Neural cell (in vitro differentiated cells): ENCODE results near the gene SBK3. TPM values are rescaled to one million over a fixed set of nuclear protein-coding genes. Genes with fewer than 3 reads are reported as not detected.

Experiments
- H2AFZ ChIP-seq: fragments of 200-600, 300-800 bp; sonication (generic), shearing (Covaris generic); 2 replicates; pipeline ENCODE4 v1.6.0; 2014; ENCODE audit warnings: low read depth, mild to moderate bottlenecking, antibody characterized with exemption, low read length, moderate library complexity
- H3F3A ChIP-seq: fragments of 200-600 bp; shearing (Covaris generic); 2 replicates; pipeline ENCODE4 v1.6.1; 2016; ENCODE audit warnings: mild to moderate bottlenecking, moderate library complexity, mixed read lengths, antibody characterized with exemption, low read length; ENCODE audit not compliant: insufficient read depth, poor library complexity, severe bottlenecking
- H3K27ac ChIP-seq: fragments of 200-600, 300-800 bp; sonication (generic), shearing (Covaris generic); 2 replicates; pipeline ENCODE4 v1.5.1; 2014; ENCODE audit warnings: mild to moderate bottlenecking, low read length, moderate library complexity
- H3K27me3 ChIP-seq: fragments of 300-800, 200-600 bp; sonication (generic), shearing (Covaris generic); 2 replicates; pipeline ENCODE4 v1.6.0; 2014; ENCODE audit warnings: mild to moderate bottlenecking, low read depth, low read length, moderate library complexity; ENCODE audit not compliant: insufficient read depth
- H3K36me3 ChIP-seq: fragments of 300-800, 200-600 bp; sonication (generic), shearing (Covaris generic); 2 replicates; pipeline ENCODE4 v1.5.1; 2014; ENCODE audit warnings: mild to moderate bottlenecking, antibody characterized with exemption, low read length, moderate library complexity; ENCODE audit not compliant: insufficient read depth
- H3K4me2 ChIP-seq: fragments of 300-800, 200-600 bp; sonication (generic), shearing (Covaris generic); 2 replicates; pipeline ENCODE4 v1.6.0; 2014; ENCODE audit warnings: mild to moderate bottlenecking, low read length
- H3K4me3 ChIP-seq: fragments of 300-800, 200-600 bp; sonication (generic), shearing (Covaris generic); 2 replicates; pipeline ENCODE4 v1.5.1; 2014; ENCODE audit warnings: mild to moderate bottlenecking, low read length, moderate library complexity
- H3K79me2 ChIP-seq: fragments of 200-600 bp; shearing (Covaris generic); replicated peaks from 2 replicates; pipeline ENCODE4 v1.6.0; 2014; ENCODE audit warnings: mild to moderate bottlenecking, low read length, moderate library complexity; ENCODE audit not compliant: insufficient read depth
- H3K9ac ChIP-seq: fragments of 300-800, 200-600 bp; sonication (generic), shearing (Covaris generic); 2 replicates; pipeline ENCODE4 v1.6.1; 2016; ENCODE audit warnings: mild to moderate bottlenecking, low read length, mixed read lengths
- H3K9me2 ChIP-seq: fragments of 200-600 bp; shearing (Covaris generic); 2 replicates; pipeline ENCODE4 v1.6.1; 2016; ENCODE audit warnings: mild to moderate bottlenecking, low read length, mixed read lengths; ENCODE audit not compliant: insufficient read depth
- H3K9me3 ChIP-seq: fragments of 200-600, 300-800 bp; sonication (generic), shearing (Covaris generic); 2 replicates; pipeline ENCODE4 v1.6.1; 2016; ENCODE audit warnings: mild to moderate bottlenecking, mixed run types, low read length, moderate library complexity, mixed read lengths
- H4K20me1 ChIP-seq: fragments of 200-600 bp; shearing (Covaris generic); 2 replicates; pipeline ENCODE4 v1.6.1; 2016; ENCODE audit warnings: mild to moderate bottlenecking, mixed run types; ENCODE audit not compliant: insufficient read depth
- EP300 ChIP-seq: fragments of 450-650 bp; conservative IDR thresholded peaks from 2 replicates; pipeline ENCODE4 v1.6.1; 2014; ENCODE audit warnings: antibody characterized with exemption, mild to moderate bottlenecking, moderate library complexity; ENCODE audit not compliant: poor library complexity, severe bottlenecking
- EZH2 ChIP-seq: fragments of 200-600, 300-800 bp; shearing (Covaris generic), sonication (generic); IDR thresholded peaks from 2 replicates; pipeline ENCODE4 v1.6.1; 2014; ENCODE audit warnings: antibody characterized with exemption, low read length, borderline replicate concordance, mild to moderate bottlenecking; ENCODE audit not compliant: insufficient read depth, poor library complexity, severe bottlenecking
- MXI1 ChIP-seq: fragments of 450-650 bp; conservative IDR thresholded peaks from 2 replicates; pipeline ENCODE4 v1.6.1; 2014; ENCODE audit warnings: antibody characterized with exemption, mild to moderate bottlenecking; ENCODE audit not compliant: poor library complexity, severe bottlenecking
- POLR2AphosphoS5 ChIP-seq: IDR thresholded peaks from 2 replicates; pipeline ENCODE4 v1.6.1; 2012
- RAD21 ChIP-seq: fragments of 450-650 bp; conservative IDR thresholded peaks from 2 replicates; pipeline ENCODE4 v1.6.1; 2014; ENCODE audit warnings: antibody characterized with exemption, mild to moderate bottlenecking, moderate library complexity
- SMC3 ChIP-seq: fragments of 450-650 bp; conservative IDR thresholded peaks from 2 replicates; pipeline ENCODE4 v1.6.1; 2014; ENCODE audit warnings: antibody characterized with exemption, mild to moderate bottlenecking, moderate library complexity; ENCODE audit not compliant: poor library complexity
- TAF1 ChIP-seq: IDR thresholded peaks from 2 replicates; pipeline ENCODE4 v1.6.1; 2012; ENCODE audit warnings: low read depth
- polyA plus RNA-seq: library from polyadenylated mRNA; depleted of rRNA; stranded (reverse); fragments of >200 nt; gene quantifications from 2 replicates; pipeline ENCODE4 v1.2.3, GENCODE V29; 2014
- TF ChIP-seq, protein P1 (sequence below): IDR thresholded peaks from 2 replicates; pipeline ENCODE4 v1.6.1; 2012; ENCODE audit warnings: borderline replicate concordance
- TF ChIP-seq, protein P2 (sequence below): fragments of 450-650 bp; IDR thresholded peaks from 2 replicates; pipeline ENCODE4 v1.5.1; 2014; ENCODE audit warnings: antibody characterized with exemption, mild to moderate bottlenecking, moderate library complexity; ENCODE audit not compliant: poor library complexity, severe bottlenecking

SBK3 gene
- polyA plus RNA-seq, 1 donor from 2014 or later, result not detected

DNA sequence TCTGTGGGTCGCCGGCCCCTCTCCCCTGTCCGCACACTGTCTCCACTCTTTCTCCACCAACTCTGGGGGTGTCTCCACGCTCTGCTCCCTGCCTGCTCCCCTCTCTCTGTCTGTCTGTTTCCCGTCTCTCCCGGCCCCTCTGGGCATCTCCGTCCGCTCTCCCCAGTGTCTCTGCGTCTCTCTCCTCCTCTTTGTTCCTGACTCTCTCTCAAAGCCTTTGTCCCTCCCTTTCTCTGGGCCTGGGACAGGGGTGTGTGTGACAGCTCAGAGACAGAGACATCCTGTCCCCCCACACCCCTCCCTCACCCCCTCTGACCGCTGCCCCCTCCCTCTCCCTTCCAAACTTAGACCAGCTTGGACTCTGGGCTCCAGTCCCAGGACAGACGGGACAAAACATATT, 668 bp upstream of the SBK3 start:
- Histone ChIP-seq H3K36me3 (no peaks in the 10 kb centered on the region), H4K20me1 (no peaks in the 10 kb centered on the region), H3K27ac (no peak overlapping the region), H3K4me3 (no peak overlapping the region), H3K27me3 (no peaks in the 10 kb centered on the region), H3K4me2 (no peak overlapping the region), H3K9me3 (no peaks in the 10 kb centered on the region), H3K9me2 (no peaks in the 10 kb centered on the region), H2AFZ (no peak overlapping the region), H3K79me2 (no peaks in the 10 kb centered on the region), H3K9ac (no peak overlapping the region), H3F3A (no peaks in the 10 kb centered on the region)
- TF ChIP-seq RAD21, result no peak
- no peak for TF ChIP-seq EZH2
- TF ChIP-seq, protein P1, sequence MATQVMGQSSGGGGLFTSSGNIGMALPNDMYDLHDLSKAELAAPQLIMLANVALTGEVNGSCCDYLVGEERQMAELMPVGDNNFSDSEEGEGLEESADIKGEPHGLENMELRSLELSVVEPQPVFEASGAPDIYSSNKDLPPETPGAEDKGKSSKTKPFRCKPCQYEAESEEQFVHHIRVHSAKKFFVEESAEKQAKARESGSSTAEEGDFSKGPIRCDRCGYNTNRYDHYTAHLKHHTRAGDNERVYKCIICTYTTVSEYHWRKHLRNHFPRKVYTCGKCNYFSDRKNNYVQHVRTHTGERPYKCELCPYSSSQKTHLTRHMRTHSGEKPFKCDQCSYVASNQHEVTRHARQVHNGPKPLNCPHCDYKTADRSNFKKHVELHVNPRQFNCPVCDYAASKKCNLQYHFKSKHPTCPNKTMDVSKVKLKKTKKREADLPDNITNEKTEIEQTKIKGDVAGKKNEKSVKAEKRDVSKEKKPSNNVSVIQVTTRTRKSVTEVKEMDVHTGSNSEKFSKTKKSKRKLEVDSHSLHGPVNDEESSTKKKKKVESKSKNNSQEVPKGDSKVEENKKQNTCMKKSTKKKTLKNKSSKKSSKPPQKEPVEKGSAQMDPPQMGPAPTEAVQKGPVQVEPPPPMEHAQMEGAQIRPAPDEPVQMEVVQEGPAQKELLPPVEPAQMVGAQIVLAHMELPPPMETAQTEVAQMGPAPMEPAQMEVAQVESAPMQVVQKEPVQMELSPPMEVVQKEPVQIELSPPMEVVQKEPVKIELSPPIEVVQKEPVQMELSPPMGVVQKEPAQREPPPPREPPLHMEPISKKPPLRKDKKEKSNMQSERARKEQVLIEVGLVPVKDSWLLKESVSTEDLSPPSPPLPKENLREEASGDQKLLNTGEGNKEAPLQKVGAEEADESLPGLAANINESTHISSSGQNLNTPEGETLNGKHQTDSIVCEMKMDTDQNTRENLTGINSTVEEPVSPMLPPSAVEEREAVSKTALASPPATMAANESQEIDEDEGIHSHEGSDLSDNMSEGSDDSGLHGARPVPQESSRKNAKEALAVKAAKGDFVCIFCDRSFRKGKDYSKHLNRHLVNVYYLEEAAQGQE, result no peak
- TF ChIP-seq, protein P2, sequence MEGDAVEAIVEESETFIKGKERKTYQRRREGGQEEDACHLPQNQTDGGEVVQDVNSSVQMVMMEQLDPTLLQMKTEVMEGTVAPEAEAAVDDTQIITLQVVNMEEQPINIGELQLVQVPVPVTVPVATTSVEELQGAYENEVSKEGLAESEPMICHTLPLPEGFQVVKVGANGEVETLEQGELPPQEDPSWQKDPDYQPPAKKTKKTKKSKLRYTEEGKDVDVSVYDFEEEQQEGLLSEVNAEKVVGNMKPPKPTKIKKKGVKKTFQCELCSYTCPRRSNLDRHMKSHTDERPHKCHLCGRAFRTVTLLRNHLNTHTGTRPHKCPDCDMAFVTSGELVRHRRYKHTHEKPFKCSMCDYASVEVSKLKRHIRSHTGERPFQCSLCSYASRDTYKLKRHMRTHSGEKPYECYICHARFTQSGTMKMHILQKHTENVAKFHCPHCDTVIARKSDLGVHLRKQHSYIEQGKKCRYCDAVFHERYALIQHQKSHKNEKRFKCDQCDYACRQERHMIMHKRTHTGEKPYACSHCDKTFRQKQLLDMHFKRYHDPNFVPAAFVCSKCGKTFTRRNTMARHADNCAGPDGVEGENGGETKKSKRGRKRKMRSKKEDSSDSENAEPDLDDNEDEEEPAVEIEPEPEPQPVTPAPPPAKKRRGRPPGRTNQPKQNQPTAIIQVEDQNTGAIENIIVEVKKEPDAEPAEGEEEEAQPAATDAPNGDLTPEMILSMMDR, result no peak

DNA sequence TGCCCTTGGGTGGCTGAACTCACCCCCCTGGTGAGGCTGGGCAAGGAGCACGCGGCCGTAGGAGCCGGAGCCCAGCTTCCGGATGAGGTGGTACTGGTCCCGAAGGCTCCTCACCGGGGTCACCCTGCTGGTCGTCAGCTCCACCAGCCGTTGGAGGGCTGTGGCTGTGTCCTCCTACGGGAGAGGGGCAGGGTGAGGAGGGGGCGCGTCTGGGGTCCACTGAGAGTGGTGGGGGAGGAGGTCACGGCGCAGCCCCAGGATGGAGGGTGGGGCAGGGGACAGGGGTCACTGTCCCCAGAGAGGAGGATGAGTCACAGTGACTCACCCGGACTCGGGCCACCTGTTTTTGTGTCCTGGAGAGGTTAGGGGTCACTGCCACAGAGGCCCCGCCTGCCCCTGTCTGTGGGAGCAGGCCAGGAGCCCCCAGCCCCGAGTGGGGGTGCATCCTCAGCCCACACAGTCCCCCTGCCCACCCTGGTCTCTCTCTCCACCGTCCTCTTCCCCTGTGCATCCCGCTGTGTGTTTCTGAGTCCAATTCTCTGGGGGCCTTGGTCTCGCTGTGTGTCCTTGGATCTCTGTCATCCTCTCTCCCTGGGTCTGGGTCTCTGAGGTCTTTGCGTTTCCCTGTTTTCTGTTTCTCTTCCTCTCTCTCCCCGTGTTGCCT, 435 bp downstream of the SBK3 start:
- Histone ChIP-seq H3K9me2 (no peaks in the 10 kb centered on the region), H3K4me2 (no peak overlapping the region), H3K9me3 (no peaks in the 10 kb centered on the region), H3F3A (no peaks in the 10 kb centered on the region), H4K20me1 (no peaks in the 10 kb centered on the region), H3K9ac (no peak overlapping the region), H3K4me3 (no peak overlapping the region), H2AFZ (no peak overlapping the region), H3K79me2 (no peaks in the 10 kb centered on the region), H3K27ac (no peak overlapping the region), H3K27me3 (no peaks in the 10 kb centered on the region), H3K36me3 (no peaks in the 10 kb centered on the region)
- no peak for TF ChIP-seq EP300
- no peak for TF ChIP-seq MXI1
- no peak for TF ChIP-seq TAF1
- TF ChIP-seq SMC3, result no peak
- no peak for TF ChIP-seq RAD21

DNA sequence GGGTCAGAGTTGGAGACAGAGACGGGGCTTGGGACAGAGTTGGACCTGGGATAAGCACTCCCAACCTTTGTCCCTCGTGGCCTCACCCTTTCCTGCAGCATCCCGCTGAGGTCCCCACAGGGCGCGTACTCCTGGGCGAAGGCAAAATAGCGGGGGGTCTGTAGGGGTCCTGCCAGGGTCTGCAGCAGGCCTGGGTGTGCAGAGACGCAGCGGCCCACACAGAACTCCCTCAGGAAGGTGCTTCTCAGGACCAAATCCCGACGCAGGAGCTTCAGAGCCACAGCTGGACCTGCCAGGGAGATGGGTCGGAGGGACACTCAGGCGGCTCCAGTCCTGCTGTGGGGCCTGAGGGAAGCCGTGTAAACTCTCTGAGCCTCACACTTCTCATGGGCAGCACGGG, 1.3 kb downstream of the SBK3 start:
- no peak overlapping the region for H3K9ac ChIP-seq
- H3K36me3 ChIP-seq, result no peaks in the 10 kb centered on the region
- no peaks in the 10 kb centered on the region for H3K9me3 ChIP-seq
- no peak overlapping the region for H3K4me2 ChIP-seq
- H2AFZ ChIP-seq, result no peak overlapping the region
- no peak overlapping the region for H3K4me3 ChIP-seq
- H3K9me2 ChIP-seq, result no peaks in the 10 kb centered on the region
- H3K27ac ChIP-seq, result no peak overlapping the region
- no peaks in the 10 kb centered on the region for H3F3A ChIP-seq
- H3K27me3 ChIP-seq, result no peaks in the 10 kb centered on the region
- no peaks in the 10 kb centered on the region for H4K20me1 ChIP-seq
- no peaks in the 10 kb centered on the region for H3K79me2 ChIP-seq
- no peak for TF ChIP-seq TAF1
- no peak for TF ChIP-seq MXI1
- TF ChIP-seq, protein P2, result no peak
- TF ChIP-seq, protein P1, result no peak
- no peak for TF ChIP-seq EP300
- TF ChIP-seq POLR2AphosphoS5, result no peak
- TF ChIP-seq RAD21, result no peak
- TF ChIP-seq EZH2, result no peak
- no peak for TF ChIP-seq SMC3
